Endodermal cell (in vitro differentiated cells): Measurements from ENCODE around the gene BPIFB2. TPM values are rescaled to one million over a fixed set of nuclear protein-coding genes. Genes with fewer than 3 reads are reported as not detected.

ENCODE experiments used
- DNase-seq: peaks from one replicate; pipeline ENCODE4 v3.0.0-alpha.2; 2017
- H3K27ac ChIP-seq: 2 replicates; pipeline ENCODE4 v1.5.1; 2013; ENCODE audit warnings: mild to moderate bottlenecking, low read depth, low read length, moderate library complexity
- H3K27me3 ChIP-seq: 2 replicates; pipeline ENCODE4 v1.6.1; 2013; ENCODE audit warnings: mild to moderate bottlenecking, low read length, moderate library complexity; ENCODE audit not compliant: insufficient read depth, control insufficient read depth, poor library complexity, severe bottlenecking
- H3K36me3 ChIP-seq: 2 replicates; pipeline ENCODE4 v1.7.0; 2013; ENCODE audit warnings: mild to moderate bottlenecking, low read length, moderate library complexity; ENCODE audit not compliant: control insufficient read depth, insufficient read depth
- H3K4me1 ChIP-seq: one replicate; pipeline ENCODE4 v1.7.0; 2013; ENCODE audit warnings: low read length; ENCODE audit not compliant: control insufficient read depth, insufficient read depth
- H3K4me3 ChIP-seq: 2 replicates; pipeline ENCODE4 v1.5.1; 2013; ENCODE audit warnings: mild to moderate bottlenecking, low read length, moderate library complexity
- H3K9ac ChIP-seq: 2 replicates; pipeline ENCODE4 v1.6.1; 2013; ENCODE audit warnings: mild to moderate bottlenecking, low read length, moderate library complexity; ENCODE audit not compliant: poor library complexity, severe bottlenecking; ENCODE audit errors: extremely low read depth
- H3K9me3 ChIP-seq: 2 replicates; pipeline ENCODE4 v1.6.1; 2013; ENCODE audit warnings: mild to moderate bottlenecking, low read length, moderate library complexity; ENCODE audit not compliant: control insufficient read depth
- H3K27ac Mint-ChIP-seq: 2 replicates; pipeline ENCODE4 v1.8.0; 2020; ENCODE audit warnings: mixed read lengths
- H3K27me3 Mint-ChIP-seq: 2 replicates; pipeline ENCODE4 v1.8.0; 2021; ENCODE audit warnings: mild to moderate bottlenecking, mixed read lengths; ENCODE audit not compliant: insufficient read depth
- H3K36me3 Mint-ChIP-seq: 2 replicates; pipeline ENCODE4 v1.8.0; 2020; ENCODE audit warnings: low read depth, mixed read lengths
- H3K4me1 Mint-ChIP-seq: 2 replicates; pipeline ENCODE4 v1.8.0; 2020; ENCODE audit warnings: mixed read lengths
- H3K4me3 Mint-ChIP-seq: 2 replicates; pipeline ENCODE4 v1.8.0; 2020; ENCODE audit warnings: mild to moderate bottlenecking, moderate library complexity, mixed read lengths
- H3K9me3 Mint-ChIP-seq: 2 replicates; pipeline ENCODE4 v1.8.0; 2020; ENCODE audit warnings: mild to moderate bottlenecking, mixed read lengths
- CTCF ChIP-seq: fragments of 200-600 bp; sonication (generic); conservative IDR thresholded peaks from 2 replicates; pipeline ENCODE4 v1.5.0; 2021; ENCODE audit warnings: antibody characterized with exemption, mild to moderate bottlenecking
- WGBS, 2 experiments: methylation state at CpG; one replicate each; pipeline versions ENCODE4 v1.1.5 to v1.1.7; 2013; ENCODE audit warnings: missing lambda C conversion rate in 2 of 2, mixed read lengths in 1 of 2; ENCODE audit not compliant: insufficient coverage in 1 of 2, insufficient read length in 1 of 2; 5-methylcytosine and 5-hydroxymethylcytosine counted together
- total RNA-seq, 2 donors: library from RNA; stranded (reverse); fragmentation: NEBNext Ultra II Directional in 1 of 2; extraction: Animal tissue kit (Norgen Biotek cat#: 25700) in 1 of 2; gene quantifications; 2 replicates in 1 of 2; 3 replicates in 1 of 2; pipeline ENCODE4 v1.2.1, GENCODE V29; 2021

Gene BPIFB2
- total RNA-seq, 2 donors from 2014 or later: not detected

- Mint-ChIP-seq H3K9me3 (no peaks in the 10 kb centered on the region), H3K27ac (no peak overlapping the region), H3K36me3 (no peaks in the 10 kb centered on the region), H3K4me3 (no peak overlapping the region), H3K27me3 (no peaks in the 10 kb centered on the region), H3K4me1 (peaks cover 30% of the 10 kb centered on the region)
- Histone ChIP-seq H3K4me1 (peaks cover 8% of the 10 kb centered on the region), H3K36me3 (no peaks in the 10 kb centered on the region), H3K27ac (no peak overlapping the region), H3K9ac (no peak overlapping the region), H3K27me3 (no peaks in the 10 kb centered on the region), H3K4me3 (no peak overlapping the region), H3K9me3 (no peaks in the 10 kb centered on the region)
- TF ChIP-seq CTCF: no peak
- peak; percentile 35 for DNase-seq
- WGBS, 2 experiments: 92 to 93% methylated on average over 9 to 12 of the region's 12 CpGs
Observed at GRCh38 chr20:32965581-32966373, 41.7 kb upstream of the BPIFB2 start.

GRCh38 chr20:32966382-32966781 lies 41.1 kb upstream of the BPIFB2 start:
- H3K4me3 ChIP-seq: no peak overlapping the region
- no peaks in the 10 kb centered on the region for H3K27me3 ChIP-seq
- H3K4me3 Mint-ChIP-seq: no peak overlapping the region
- no peaks in the 10 kb centered on the region for H3K9me3 ChIP-seq
- peaks cover 30% of the 10 kb centered on the region for H3K4me1 Mint-ChIP-seq
- no peaks in the 10 kb centered on the region for H3K9me3 Mint-ChIP-seq
- no peak overlapping the region for H3K27ac ChIP-seq
- no peak overlapping the region for H3K27ac Mint-ChIP-seq
- H3K9ac ChIP-seq: no peak overlapping the region
- no peak for TF ChIP-seq CTCF
- no peaks in the 10 kb centered on the region for H3K27me3 Mint-ChIP-seq
- peaks cover 8% of the 10 kb centered on the region for H3K4me1 ChIP-seq
- no peak for DNase-seq
- WGBS, 2 experiments: 96 to 100% methylated on average over 1 to 4 of the region's 4 CpGs
- H3K36me3 ChIP-seq: no peaks in the 10 kb centered on the region
- H3K36me3 Mint-ChIP-seq: no peaks in the 10 kb centered on the region

GRCh38 chr20:32966881-32967781 lies 40.4 kb upstream of the BPIFB2 start:
- no peak for TF ChIP-seq CTCF
- Histone ChIP-seq H3K27ac (no peak overlapping the region), H3K27me3 (no peaks in the 10 kb centered on the region), H3K4me1 (peaks cover 8% of the 10 kb centered on the region), H3K9me3 (no peaks in the 10 kb centered on the region), H3K9ac (no peak overlapping the region), H3K4me3 (no peak overlapping the region), H3K36me3 (no peaks in the 10 kb centered on the region)
- H3K36me3 Mint-ChIP-seq: no peaks in the 10 kb centered on the region
- no peaks in the 10 kb centered on the region for H3K27me3 Mint-ChIP-seq
- H3K4me1 Mint-ChIP-seq: peaks cover 28% of the 10 kb centered on the region
- 92 to 94% methylated on average over 12 to 16 of the region's 16 CpGs for WGBS, 2 experiments
- peak; percentile 41 for DNase-seq
- H3K4me3 Mint-ChIP-seq: no peak overlapping the region
- no peaks in the 10 kb centered on the region for H3K9me3 Mint-ChIP-seq
- H3K27ac Mint-ChIP-seq: no peak overlapping the region
